SK-N-SH (cell line): ENCODE results near the gene TRIM51. TPM values are rescaled to one million over a fixed set of nuclear protein-coding genes. Genes with fewer than 3 reads are reported as not detected.
"Not testable (repeated sequence)": the region's sequence is repeated elsewhere in the genome, so short reads cannot be mapped to it uniquely, and the experiment has no call there.

ENCODE experiments used
- CTCF ChIA-PET: fragments of 300-600, 350-600 bp; formaldehyde crosslinking; extraction: SDS; loops from one replicate; lab custom pipeline; 2021; lab: Yijun Ruan, JAX
- POLR2A ChIA-PET: fragments of 350-600 bp; sonication (Branson Sonifier 250); formaldehyde crosslinking; extraction: SDS; loops from one replicate; lab custom pipeline; 2020; ENCODE audit warnings: antibody characterized with exemption, inconsistent platforms; lab: Yijun Ruan, JAX
- DNase-seq: peaks from one replicate; pipeline ENCODE4 v3.0.0; 2012
- H2AFZ ChIP-seq: fragments of 200-600 bp; sonication (generic); 2 replicates; pipeline ENCODE4 v1.8.1; 2016; ENCODE audit warnings: antibody characterized with exemption, mild to moderate bottlenecking, low read depth
- H3F3A ChIP-seq: fragments of 200-600 bp; sonication (generic); replicated peaks from 2 replicates; pipeline ENCODE3; 2016; ENCODE audit warnings: antibody characterized with exemption, mild to moderate bottlenecking; ENCODE audit not compliant: insufficient read depth
- H3K27ac ChIP-seq, 2 experiments: fragments of 200-500 bp in 1 of 2; fragments of 200-600 bp in 1 of 2; sonication (Bioruptor generic) in 1 of 2; sonication (generic), shearing (Covaris generic) in 1 of 2; 2 replicates each; pipeline versions ENCODE4 v1.5.1 to v1.6.1; 2014 to 2016; ENCODE audit warnings: low read depth in 2 of 2, inconsistent platforms in 1 of 2, low read length in 1 of 2, mild to moderate bottlenecking in 1 of 2, mixed read lengths in 1 of 2
- H3K27me3 ChIP-seq: fragments of 200-600 bp; sonication (generic), shearing (Covaris generic); 2 replicates; pipeline ENCODE4 v1.6.1; 2016; ENCODE audit warnings: mixed run types; ENCODE audit not compliant: insufficient read depth
- H3K36me3 ChIP-seq, 2 experiments: fragments of 200-500 bp in 1 of 2; fragments of 200-600 bp in 1 of 2; sonication (Bioruptor generic) in 1 of 2; sonication (generic) in 1 of 2; replicated peaks in 1 of 2; 2 replicates each; pipeline versions ENCODE3 to v1.5.1; 2014 to 2016; ENCODE audit warnings: low read length in 1 of 2, mild to moderate bottlenecking in 1 of 2; ENCODE audit not compliant: insufficient read depth in 2 of 2, control insufficient read depth in 1 of 2
- H3K4me1 ChIP-seq, 2 experiments: fragments of 200-500 bp in 1 of 2; fragments of 200-600 bp in 1 of 2; sonication (Bioruptor generic) in 1 of 2; sonication (generic), shearing (Covaris generic) in 1 of 2; 2 replicates each; pipeline versions ENCODE4 v1.5.1 to v1.6.1; 2014 to 2016; ENCODE audit warnings: low read depth in 1 of 2, low read length in 1 of 2, mixed run types in 1 of 2; ENCODE audit not compliant: insufficient read depth in 2 of 2, control insufficient read depth in 1 of 2
- H3K4me2 ChIP-seq: fragments of 200-600 bp; sonication (generic), shearing (Covaris generic); 2 replicates; pipeline ENCODE4 v1.6.1; 2017; ENCODE audit warnings: mixed run types
- H3K4me3 ChIP-seq, 2 experiments: fragments of 200-500 bp in 1 of 2; fragments of 200-600 bp in 1 of 2; sonication (Bioruptor generic) in 1 of 2; sonication (generic), shearing (Covaris generic) in 1 of 2; 2 replicates each; pipeline versions ENCODE4 v1.5.1 to v1.8.1; 2014 to 2016; ENCODE audit warnings: low read depth in 2 of 2, inconsistent platforms in 1 of 2, low read length in 1 of 2, mild to moderate bottlenecking in 1 of 2, mixed read lengths in 1 of 2, moderate library complexity in 1 of 2
- H3K79me2 ChIP-seq: fragments of 200-600 bp; sonication (generic); 2 replicates; pipeline ENCODE4 v1.8.1; 2017; ENCODE audit warnings: mild to moderate bottlenecking; ENCODE audit not compliant: insufficient read depth
- H3K9ac ChIP-seq: fragments of 200-600 bp; sonication (generic); 2 replicates; pipeline ENCODE4 v1.6.1; 2017; ENCODE audit warnings: mixed run types
- H3K9me2 ChIP-seq: fragments of 200-600 bp; sonication (generic); 2 replicates; pipeline ENCODE4 v1.6.1; 2017; ENCODE audit warnings: mixed run types
- H3K9me3 ChIP-seq: fragments of 200-600 bp; sonication (generic); 2 replicates; pipeline ENCODE4 v1.6.1; 2017; ENCODE audit warnings: mixed run types, mild to moderate bottlenecking, moderate library complexity
- H4K20me1 ChIP-seq: fragments of 200-600 bp; sonication (generic); 2 replicates; pipeline ENCODE4 v1.6.1; 2017; ENCODE audit warnings: mild to moderate bottlenecking, mixed run types; ENCODE audit not compliant: insufficient read depth
- CHD2 ChIP-seq: fragments of 150-350 bp; IDR thresholded peaks from 2 replicates; pipeline ENCODE4 v1.6.1; 2018; ENCODE audit warnings: low read length; ENCODE audit not compliant: partially characterized antibody
- ELF1 ChIP-seq: IDR thresholded peaks from 2 replicates; pipeline ENCODE4 v1.4.0; 2012
- EP300 ChIP-seq, 2 experiments: IDR thresholded peaks; 2 replicates each; pipeline versions ENCODE4 v1.4.0 to v1.6.1; 2012; ENCODE audit warnings: borderline replicate concordance in 1 of 2, low read depth in 1 of 2, low read length in 1 of 2
- EZH2phosphoT487 ChIP-seq: fragments of 200-600 bp; sonication (generic); IDR thresholded peaks from 2 replicates; pipeline ENCODE4 v1.6.1; 2017; ENCODE audit warnings: low read depth, mixed run types, mild to moderate bottlenecking, antibody characterized with exemption, moderate library complexity, borderline replicate concordance
- GATA2 ChIP-seq: sonication (generic); formaldehyde crosslinking; IDR thresholded peaks from 2 replicates; pipeline ENCODE4 v1.5.0; 2020; ENCODE audit warnings: mild to moderate bottlenecking, missing genetic modification reagents
- JUND ChIP-seq: IDR thresholded peaks from 2 replicates; pipeline ENCODE4 v1.4.0; 2012
- MEF2A ChIP-seq: IDR thresholded peaks from 2 replicates; pipeline ENCODE4 v1.4.0; 2012; ENCODE audit warnings: low read depth, borderline replicate concordance
- MXI1 ChIP-seq: IDR thresholded peaks from 2 replicates; pipeline ENCODE4 v1.6.1; 2012; ENCODE audit warnings: mild to moderate bottlenecking, low read depth, low read length, improper control_type of control experiment
- NFIC ChIP-seq: IDR thresholded peaks from 2 replicates; pipeline ENCODE4 v1.4.0; 2012; ENCODE audit warnings: borderline replicate concordance
- RAD21 ChIP-seq: IDR thresholded peaks from 2 replicates; pipeline ENCODE4 v1.6.1; 2012; ENCODE audit warnings: mild to moderate bottlenecking, low read length
- RCOR1 ChIP-seq: fragments of 150-350 bp; IDR thresholded peaks from 2 replicates; pipeline ENCODE4 v1.6.1; 2017; ENCODE audit warnings: antibody characterized with exemption, low read length
- RFX5 ChIP-seq: IDR thresholded peaks from 2 replicates; pipeline ENCODE4 v1.6.1; 2012; ENCODE audit warnings: mild to moderate bottlenecking, improper control_type of control experiment, low read length
- SIN3A ChIP-seq: IDR thresholded peaks from 2 replicates; pipeline ENCODE4 v1.6.1; 2012; ENCODE audit warnings: low read depth, mild to moderate bottlenecking, low read length, moderate library complexity, borderline replicate concordance
- TAF1 ChIP-seq: IDR thresholded peaks from 2 replicates; pipeline ENCODE4 v1.6.1; 2012; ENCODE audit warnings: low read depth, mild to moderate bottlenecking, low read length, moderate library complexity, borderline replicate concordance
- USF1 ChIP-seq: IDR thresholded peaks from 2 replicates; pipeline ENCODE4 v1.4.0; 2012; ENCODE audit warnings: low read depth, borderline replicate concordance
- USF2 ChIP-seq: fragments of 150-350 bp; IDR thresholded peaks from 2 replicates; pipeline ENCODE4 v1.6.1; 2017; ENCODE audit warnings: antibody characterized with exemption, low read length, low read depth, borderline replicate concordance
- YY1 ChIP-seq: IDR thresholded peaks from 2 replicates; pipeline ENCODE4 v1.4.0; 2012; ENCODE audit warnings: low read depth, mild to moderate bottlenecking
- WGBS: methylation state at CpG from one replicate; pipeline ENCODE4 v1.1.6; 2017; ENCODE audit warnings: low lambda C conversion rate; 5-methylcytosine and 5-hydroxymethylcytosine counted together
- polyA plus RNA-seq, 3 experiments: library from polyadenylated mRNA; depleted of rRNA; stranded (reverse); fragments of >200 nt; gene quantifications; 2 replicates each; pipeline ENCODE4 v1.2.3, GENCODE V29; 2012
- TF ChIP-seq, protein P1 (sequence below): fragments of 200-600 bp; sonication (generic); IDR thresholded peaks from 2 replicates; pipeline ENCODE4 v1.6.1; 2017; ENCODE audit warnings: antibody characterized with exemption, mild to moderate bottlenecking, moderate library complexity

Gene TRIM51
- polyA plus RNA-seq, 1 of the 3 experiments (the other 2 are of a cell fraction), result not detected

DNA sequence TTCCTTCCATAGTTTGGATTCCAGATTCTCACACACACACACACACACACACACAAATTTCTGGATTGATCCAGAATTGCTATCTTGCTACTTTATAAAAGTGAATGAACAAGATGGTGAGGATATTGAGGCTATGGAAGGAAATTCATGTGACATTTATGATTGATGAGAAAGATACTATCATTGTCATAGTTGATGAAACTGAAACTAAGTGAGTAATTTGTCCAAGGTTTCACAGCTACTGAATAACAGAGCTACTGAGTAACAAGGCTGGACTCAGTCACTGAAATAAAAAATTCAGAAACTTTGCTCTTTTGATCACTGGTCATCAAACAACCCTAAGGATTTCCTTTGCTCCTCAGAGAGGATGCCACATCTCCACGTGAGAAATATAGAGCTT lies 28.4 kb upstream of the TRIM51 start:
- no peaks in the 10 kb centered on the region for H3K4me1 ChIP-seq
- no peak overlapping the region for H2AFZ ChIP-seq
- no peaks in the 10 kb centered on the region for H3K9me3 ChIP-seq
- H3K4me2 ChIP-seq, result no peak overlapping the region
- POLR2A ChIA-PET, result no interaction called here
- no peak overlapping the region for H3K27ac ChIP-seq
- H3K4me3 ChIP-seq, result no peak overlapping the region
- H3K9me2 ChIP-seq, result no peaks in the 10 kb centered on the region
- H4K20me1 ChIP-seq, result no peaks in the 10 kb centered on the region
- H3K27me3 ChIP-seq, result no peaks in the 10 kb centered on the region
- no peak for TF ChIP-seq RAD21
- no peak for TF ChIP-seq GATA2 (CRISPR knock-in tag)
- TF ChIP-seq EP300 (IDR thresholded peaks at IDR 0.05; ENCODE audit: borderline replicate concordance in 1 of 2, low read depth in 1 of 2, low read length in 1 of 2), result no peak
- no peak for TF ChIP-seq USF1
- no peak for TF ChIP-seq RCOR1
- TF ChIP-seq CHD2, result no peak
- TF ChIP-seq TAF1, result no peak
- TF ChIP-seq EZH2phosphoT487, result no peak
- TF ChIP-seq RFX5, result no peak
- TF ChIP-seq USF2, result no peak
- no peak for TF ChIP-seq NFIC
- TF ChIP-seq JUND, result no peak
- no peak for TF ChIP-seq ELF1
- no peak for TF ChIP-seq MXI1
- TF ChIP-seq, protein P1, sequence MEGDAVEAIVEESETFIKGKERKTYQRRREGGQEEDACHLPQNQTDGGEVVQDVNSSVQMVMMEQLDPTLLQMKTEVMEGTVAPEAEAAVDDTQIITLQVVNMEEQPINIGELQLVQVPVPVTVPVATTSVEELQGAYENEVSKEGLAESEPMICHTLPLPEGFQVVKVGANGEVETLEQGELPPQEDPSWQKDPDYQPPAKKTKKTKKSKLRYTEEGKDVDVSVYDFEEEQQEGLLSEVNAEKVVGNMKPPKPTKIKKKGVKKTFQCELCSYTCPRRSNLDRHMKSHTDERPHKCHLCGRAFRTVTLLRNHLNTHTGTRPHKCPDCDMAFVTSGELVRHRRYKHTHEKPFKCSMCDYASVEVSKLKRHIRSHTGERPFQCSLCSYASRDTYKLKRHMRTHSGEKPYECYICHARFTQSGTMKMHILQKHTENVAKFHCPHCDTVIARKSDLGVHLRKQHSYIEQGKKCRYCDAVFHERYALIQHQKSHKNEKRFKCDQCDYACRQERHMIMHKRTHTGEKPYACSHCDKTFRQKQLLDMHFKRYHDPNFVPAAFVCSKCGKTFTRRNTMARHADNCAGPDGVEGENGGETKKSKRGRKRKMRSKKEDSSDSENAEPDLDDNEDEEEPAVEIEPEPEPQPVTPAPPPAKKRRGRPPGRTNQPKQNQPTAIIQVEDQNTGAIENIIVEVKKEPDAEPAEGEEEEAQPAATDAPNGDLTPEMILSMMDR, result no peak
- no peak for TF ChIP-seq SIN3A
- TF ChIP-seq MEF2A, result no peak
- TF ChIP-seq YY1, result no peak
- no peaks in the 10 kb centered on the region for H3F3A ChIP-seq
- WGBS, result 0% methylated on average over 1 of the region's 1 CpG
- H3K79me2 ChIP-seq, result no peaks in the 10 kb centered on the region
- CTCF ChIA-PET, result no interaction called here
- no peaks in the 10 kb centered on the region for H3K36me3 ChIP-seq
- H3K9ac ChIP-seq, result no peak overlapping the region
- no peak for DNase-seq

DNA sequence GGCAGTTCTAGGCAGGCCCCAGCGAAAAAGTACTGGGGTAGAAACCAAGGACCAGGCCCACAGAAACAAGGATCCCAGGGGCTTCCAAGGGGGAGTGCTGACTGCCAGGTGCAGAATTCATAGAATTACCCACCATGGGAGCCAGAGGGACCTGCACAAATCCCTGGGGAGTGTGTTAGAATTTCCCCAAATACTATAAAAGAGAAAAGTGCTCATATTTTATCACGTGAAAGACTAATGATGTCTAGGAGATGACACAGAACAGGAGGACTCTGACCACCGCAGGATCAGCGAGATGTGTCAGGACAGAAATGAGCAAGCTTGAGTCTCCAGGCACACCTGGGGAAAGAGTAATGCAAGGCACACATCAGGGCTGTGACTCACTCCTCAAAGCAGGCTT lies 15.7 kb upstream of the TRIM51 start:
- H3K4me2 ChIP-seq, CTCF ChIA-PET, H3K9me3 ChIP-seq, POLR2A ChIA-PET, H3K27ac ChIP-seq, H2AFZ ChIP-seq, H3K27me3 ChIP-seq, H3K79me2 ChIP-seq, DNase-seq, H3K9me2 ChIP-seq, H3K4me3 ChIP-seq, H3K36me3 ChIP-seq, H3K9ac ChIP-seq, H3K4me1 ChIP-seq, H3F3A ChIP-seq, H4K20me1 ChIP-seq: not testable (repeated sequence)
- WGBS, result 32% methylated on average over 4 of the region's 4 CpGs
